PC-9 (cell line): ENCODE results near the gene CACNA1I. TPM values are rescaled to one million over a fixed set of nuclear protein-coding genes. Genes with fewer than 3 reads are reported as not detected.

Experiments
- BruUV-seq: library from RNA; stranded (reverse); fragments of 400-500 nt; replicated peaks from 2 replicates; lab custom pipeline; 2021; lab: Mats Ljungman, UMichigan
- CTCF ChIA-PET: fragments of 300-600 bp; sonication (Branson Sonifier 250); formaldehyde crosslinking; loops from one replicate; lab custom pipeline; 2022; ENCODE audit warnings: antibody characterized with exemption; lab: Charles Lee
- POLR2A ChIA-PET: fragments of 300-600 bp; sonication (Branson Sonifier 250); formaldehyde crosslinking; loops from one replicate; lab custom pipeline; 2022; ENCODE audit warnings: antibody characterized with exemption; ENCODE audit not compliant: unreplicated experiment; lab: Charles Lee
- DNase-seq, 2 experiments: peaks; one replicate each; pipeline versions ENCODE4 v3.0.0 to v3.0.0-alpha.2; 2015 to 2022; ENCODE audit warnings: mixed read lengths in 1 of 2
- H2AFZ ChIP-seq: fragments of 200-600 bp; sonication (generic); 2 replicates; pipeline ENCODE4 v1.8.1; 2017; ENCODE audit warnings: antibody characterized with exemption
- H3F3A ChIP-seq: fragments of 200-600 bp; sonication (generic); 2 replicates; pipeline ENCODE4 v1.8.1; 2017; ENCODE audit warnings: antibody characterized with exemption, mild to moderate bottlenecking, low read depth; ENCODE audit not compliant: insufficient read depth
- H3K27ac ChIP-seq: fragments of 200-600 bp; sonication (generic); 2 replicates; pipeline ENCODE4 v1.6.1; 2016; ENCODE audit warnings: mixed run types
- H3K27me3 ChIP-seq: fragments of 200-600 bp; sonication (generic); 2 replicates; pipeline ENCODE4 v1.6.1; 2016; ENCODE audit warnings: low read depth, mixed run types; ENCODE audit not compliant: insufficient read depth
- H3K36me3 ChIP-seq: fragments of 200-600 bp; sonication (generic); 2 replicates; pipeline ENCODE4 v1.6.1; 2016; ENCODE audit warnings: low read depth, mixed run types
- H3K4me1 ChIP-seq: fragments of 200-600 bp; sonication (generic); replicated peaks from 2 replicates; pipeline ENCODE4 v1.6.1; 2016; ENCODE audit warnings: mixed run types; ENCODE audit not compliant: insufficient read depth
- H3K4me2 ChIP-seq: fragments of 200-600 bp; sonication (generic); 2 replicates; pipeline ENCODE4 v1.6.1; 2017; ENCODE audit warnings: mixed run types
- H3K4me3 ChIP-seq: fragments of 200-600 bp; sonication (generic); 2 replicates; pipeline ENCODE4 v1.6.1; 2016; ENCODE audit warnings: mixed run types
- H3K79me2 ChIP-seq: fragments of 200-600 bp; sonication (generic); 2 replicates; pipeline ENCODE4 v1.6.1; 2017; ENCODE audit warnings: low read depth, mixed run types
- H3K9me2 ChIP-seq: fragments of 200-600 bp; sonication (generic); 2 replicates; pipeline ENCODE4 v1.8.1; 2017; ENCODE audit warnings: mild to moderate bottlenecking; ENCODE audit not compliant: insufficient read depth
- H3K9me3 ChIP-seq: fragments of 200-600 bp; sonication (generic); 2 replicates; pipeline ENCODE4 v1.8.1; 2016; ENCODE audit warnings: low read depth; ENCODE audit not compliant: insufficient read depth
- H4K20me1 ChIP-seq: fragments of 200-600 bp; sonication (generic); 2 replicates; pipeline ENCODE4 v1.8.1; 2017; ENCODE audit not compliant: insufficient read depth
- CTCF ChIP-seq: fragments of 200-600 bp; sonication (generic); conservative IDR thresholded peaks from 2 replicates; pipeline ENCODE4 v1.6.1; 2017; ENCODE audit warnings: mixed run types, antibody characterized with exemption, mild to moderate bottlenecking, moderate library complexity
- EZH2 ChIP-seq: fragments of 200-600 bp; sonication (generic); IDR thresholded peaks from 2 replicates; pipeline ENCODE4 v1.8.0; 2017; ENCODE audit warnings: antibody characterized with exemption, low read depth
- intact Hi-C: fragments of 100-400 bp; cut with micrococcal nuclease; formaldehyde crosslinking; loops from one replicate; pipeline ENCODE4 v1.10.0; 2022; ENCODE audit not compliant: unreplicated experiment
- total RNA-seq: library from RNA; stranded (reverse); gene quantifications from 2 replicates; pipeline ENCODE4 v1.2.3, GENCODE V29; 2021

CACNA1I gene
- total RNA-seq, 1 experiment from 2014 or later = 2.8 TPM

GRCh38 chr22:39574779-39575551 lies 4.4 kb downstream of the CACNA1I start:
- Histone ChIP-seq H3K79me2 (no peaks in the 10 kb centered on the region), H3K4me3 (no peak overlapping the region), H3K4me1 (peaks cover 18% of the 10 kb centered on the region), H3K9me3 (no peaks in the 10 kb centered on the region), H3K27ac (no peak overlapping the region), H3K4me2 (peak overlapping the region; percentile 15), H2AFZ (no peak overlapping the region), H3K9me2 (no peaks in the 10 kb centered on the region), H3K27me3 (peaks cover 4% of the 10 kb centered on the region; the same call in 1 of the 2 replicates), H3K36me3 (no peaks in the 10 kb centered on the region), H4K20me1 (no peaks in the 10 kb centered on the region), H3F3A (0 out of 2 replicates have a peak, but pooled peaks cover 8% of the 10 kb centered on the region)
- BruUV-seq = no TSS peak
- TF ChIP-seq EZH2 = no peak
- TF ChIP-seq CTCF = no peak
- intact Hi-C loops = loop anchor here (2.0 kb wide), 1 partner anchor 18 kb away; no protein-coding TSS in a partner anchor
- ChIA-PET CTCF (interaction anchor here (0.6 to 1.1 kb wide), 2 partner anchors 15 to 59 kb away, joined by 3 to 5 read pairs; no protein-coding TSS in a partner anchor), POLR2A (no interaction called here)
- peak; percentile 69 to 84 for DNase-seq

GRCh38 chr22:39575552-39575825 lies 4.9 kb downstream of the CACNA1I start:
- intact Hi-C loops = loop anchor here (2.0 kb wide), 1 partner anchor 17 kb away; no protein-coding TSS in a partner anchor
- ChIA-PET CTCF (no interaction called here), POLR2A (no interaction called here)
- no peaks in the 10 kb centered on the region for H3K36me3 ChIP-seq
- H3K4me1 ChIP-seq = peaks cover 18% of the 10 kb centered on the region
- no peak overlapping the region for H3K4me3 ChIP-seq
- BruUV-seq = no TSS peak
- DNase-seq = no peak
- H4K20me1 ChIP-seq = no peaks in the 10 kb centered on the region
- no peak overlapping the region for H3K27ac ChIP-seq
- no peak overlapping the region for H2AFZ ChIP-seq
- peaks cover 4% of the 10 kb centered on the region; the same call in 1 of the 2 replicates for H3K27me3 ChIP-seq
- H3K9me2 ChIP-seq = no peaks in the 10 kb centered on the region
- H3K9me3 ChIP-seq = no peaks in the 10 kb centered on the region
- TF ChIP-seq CTCF = no peak
- TF ChIP-seq EZH2 = no peak
- H3K4me2 ChIP-seq = peak overlapping the region; percentile 15
- no peaks in the 10 kb centered on the region for H3K79me2 ChIP-seq
- H3F3A ChIP-seq = 0 out of 2 replicates have a peak, but pooled peaks cover 8% of the 10 kb centered on the region

- H3K27me3 ChIP-seq = peaks cover 4% of the 10 kb centered on the region; the same call in 1 of the 2 replicates
- H3K9me3 ChIP-seq = no peaks in the 10 kb centered on the region
- H3K36me3 ChIP-seq = no peaks in the 10 kb centered on the region
- no peaks in the 10 kb centered on the region for H4K20me1 ChIP-seq
- peaks cover 18% of the 10 kb centered on the region for H3K4me1 ChIP-seq
- intact Hi-C loops = no loop called here
- H2AFZ ChIP-seq = no peak overlapping the region
- TF ChIP-seq CTCF = no peak
- TF ChIP-seq EZH2 = no peak
- H3K79me2 ChIP-seq = no peaks in the 10 kb centered on the region
- POLR2A ChIA-PET = no interaction called here
- H3F3A ChIP-seq = 0 out of 2 replicates have a peak, but pooled peaks cover 8% of the 10 kb centered on the region
- no peak overlapping the region for H3K27ac ChIP-seq
- DNase-seq = no peak
- CTCF ChIA-PET = interaction anchor here (0.6 kb wide), 1 partner anchor 759 kb away, joined by 8 read pairs; no protein-coding TSS in a partner anchor
- no TSS peak for BruUV-seq
- H3K4me2 ChIP-seq = no peak overlapping the region
- H3K4me3 ChIP-seq = no peak overlapping the region
- no peaks in the 10 kb centered on the region for H3K9me2 ChIP-seq
Measured at GRCh38 chr22:39576027-39576426, 5.5 kb downstream of the CACNA1I start.
